Raji (cell line): Measurements from ENCODE around the gene HGS.
A peak's percentile ranks its signal among the peaks of the same experiment; 100 is the strongest.

Source experiments
- POLR2A ChIP-seq: IDR thresholded peaks from 2 replicates; pipeline ENCODE4 v1.6.1; 2011; ENCODE audit warnings: low read depth, low read length, control low read depth; ENCODE audit not compliant: insufficient read depth

Gene HGS

GRCh38 chr17:81715872-81716673, 32.3 kb downstream of the HGS start:
- TF ChIP-seq POLR2A = no peak

GRCh38 chr17:81716674-81716996, 32.8 kb downstream of the HGS start:
- TF ChIP-seq POLR2A = no peak

GRCh38 chr17:81717049-81717765, 33.4 kb downstream of the HGS start:
- TF ChIP-seq POLR2A = no peak

- no peak for TF ChIP-seq POLR2A
Observed at GRCh38 chr17:81717766-81718089, 33.9 kb downstream of the HGS start.

GRCh38 chr17:81719410-81720266, 35.8 kb downstream of the HGS start:
- TF ChIP-seq POLR2A = no peak

- TF ChIP-seq POLR2A = no peak
Observed at GRCh38 chr17:81720267-81721071, 36.7 kb downstream of the HGS start.

GRCh38 chr17:81722184-81723120, 38.6 kb downstream of the HGS start:
- TF ChIP-seq POLR2A = peak; percentile 46

GRCh38 chr17:81723651-81724209, 39.9 kb downstream of the HGS start:
- TF ChIP-seq POLR2A = peak; percentile 33; the same call in 1 of the 2 replicates

- TF ChIP-seq POLR2A = no peak
Observed at GRCh38 chr17:81725439-81725838, 41.6 kb downstream of the HGS start.

- TF ChIP-seq POLR2A = no peak
Observed at GRCh38 chr17:81726004-81726403, 42.2 kb downstream of the HGS start.

- TF ChIP-seq POLR2A = no peak
Observed at GRCh38 chr17:81727324-81728031, 43.7 kb downstream of the HGS start.

- no peak for TF ChIP-seq POLR2A
Observed at GRCh38 chr17:81733507-81734404, 49.9 kb downstream of the HGS start.
